HepG2 (cell line): ENCODE results near the gene BMP2K. TPM values are rescaled to one million over a fixed set of nuclear protein-coding genes. Genes with fewer than 3 reads are reported as not detected.

Experiments used
- AGO1 ChIP-seq: fragments of 200-400 bp; formaldehyde crosslinking; IDR thresholded peaks from 2 replicates; pipeline ENCODE4 v1.6.1; 2017; ENCODE audit warnings: mild to moderate bottlenecking, low read depth, low read length, moderate library complexity; ENCODE audit not compliant: poor library complexity, severe bottlenecking
- JUND ChIP-seq: sonication (generic); formaldehyde crosslinking; IDR thresholded peaks from 2 replicates; pipeline ENCODE4 v1.8.0; 2022; ENCODE audit warnings: mild to moderate bottlenecking, missing genetic modification reagents
- KDM4B ChIP-seq: sonication (generic); formaldehyde crosslinking; IDR thresholded peaks from 2 replicates; pipeline ENCODE4 v1.4.0; 2020; ENCODE audit warnings: missing genetic modification reagents
- REPIN1 ChIP-seq: sonication (generic); formaldehyde crosslinking; IDR thresholded peaks from 2 replicates; pipeline ENCODE4 v1.8.0; 2022; ENCODE audit warnings: missing genetic modification reagents, low read depth, mild to moderate bottlenecking, borderline replicate concordance
- REST ChIP-seq, 2 experiments: IDR thresholded peaks; 2 replicates each; pipeline ENCODE4 v1.6.1; 2011 to 2012; ENCODE audit warnings: low read length in 2 of 2, borderline replicate concordance in 1 of 2, low read depth in 1 of 2, mild to moderate bottlenecking in 1 of 2, moderate library complexity in 1 of 2
- TERF1 ChIP-seq: sonication (generic); formaldehyde crosslinking; IDR thresholded peaks from 2 replicates; pipeline ENCODE4 v1.8.0; 2022; ENCODE audit warnings: mild to moderate bottlenecking, missing genetic modification reagents, moderate library complexity
- ZNF543 ChIP-seq: sonication (generic); formaldehyde crosslinking; IDR thresholded peaks from 2 replicates; pipeline ENCODE4 v1.4.0; 2020; ENCODE audit warnings: mild to moderate bottlenecking, missing genetic modification reagents
- ZNF773 ChIP-seq: sonication (generic); formaldehyde crosslinking; IDR thresholded peaks from 2 replicates; pipeline ENCODE4 v1.4.0; 2020; ENCODE audit warnings: missing genetic modification reagents, borderline replicate concordance
- ZNF816 ChIP-seq: sonication (generic); formaldehyde crosslinking; IDR thresholded peaks from 2 replicates; pipeline ENCODE4 v1.8.0; 2022; ENCODE audit warnings: missing genetic modification reagents, mild to moderate bottlenecking, borderline replicate concordance
- polyA plus RNA-seq, 8 experiments: library from polyadenylated mRNA; depleted of rRNA in 3 of 8; stranded (reverse) in 7 of 8; unstranded in 1 of 8; fragments of >200 nt; fragmentation: Illumina TruSeq in 4 of 8; extraction: Trizol in 4 of 8; gene quantifications; 2 replicates each; pipeline versions ENCODE4 v1.2.1 to v1.2.3, GENCODE V29; 2011 to 2016; ENCODE audit warnings: low read depth in 4 of 8, missing spikeins in 1 of 8, mixed read lengths in 1 of 8; ENCODE audit not compliant: insufficient read depth in 1 of 8
- total RNA-seq, 5 experiments: library from RNA; depleted of rRNA; stranded (reverse); fragments of >200 nt; fragmentation: Illumina TruSeq; extraction: Trizol; gene quantifications; 2 replicates each; pipeline ENCODE4 v1.2.3, GENCODE V29; 2016; ENCODE audit warnings: low read depth in 1 of 5
- TF ChIP-seq, protein P1 (sequence below): sonication (generic); formaldehyde crosslinking; IDR thresholded peaks from 2 replicates; pipeline ENCODE4 v1.4.0; 2020; ENCODE audit warnings: missing genetic modification reagents
- TF ChIP-seq, protein P2 (sequence below): sonication (generic); formaldehyde crosslinking; IDR thresholded peaks from 2 replicates; pipeline ENCODE4 v1.5.0; 2020; ENCODE audit warnings: mild to moderate bottlenecking, missing genetic modification reagents, borderline replicate concordance

Gene BMP2K
- total and polyA plus RNA-seq, 2 of the 13 experiments (the other 11 are each of a cell fraction or from before 2014, with no cell fraction given), result 8.6 to 15.2 TPM

DNA sequence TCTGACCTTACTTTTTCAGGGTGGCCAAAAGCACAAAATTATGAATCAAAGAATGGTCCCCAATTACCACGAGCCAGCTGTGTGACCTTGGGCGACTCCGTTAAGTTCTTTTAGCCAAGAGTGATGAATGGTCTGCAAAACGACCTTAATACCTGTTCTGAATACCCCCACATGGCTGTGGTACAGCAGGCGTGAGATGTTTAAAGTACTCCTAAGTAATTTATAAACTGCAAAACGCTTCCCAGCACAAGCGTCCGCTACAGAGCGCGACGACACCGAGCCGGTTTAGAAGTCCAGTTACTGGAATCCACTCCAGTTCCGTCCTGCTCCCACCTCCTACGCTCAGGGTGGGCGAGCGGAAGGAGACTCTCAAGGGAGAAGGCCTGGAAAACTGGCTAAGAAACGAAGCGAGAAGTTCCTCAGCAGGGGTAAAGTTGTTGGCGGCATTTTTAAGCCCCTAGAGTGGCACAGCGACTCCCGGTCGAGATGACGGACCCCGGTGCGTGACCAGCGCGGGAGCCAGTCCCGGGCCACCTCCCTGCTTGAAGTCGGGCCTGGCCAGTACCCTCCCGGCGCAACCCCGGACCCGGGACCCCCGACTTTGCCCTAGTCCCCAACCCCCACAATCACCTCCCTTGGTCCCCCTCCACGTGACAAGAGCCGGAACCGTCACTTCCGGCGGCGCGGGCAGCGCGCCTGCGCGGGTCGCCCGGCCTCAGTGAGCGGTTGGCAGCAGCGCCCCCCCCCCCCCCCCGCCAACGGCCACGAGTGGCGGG lies 659 bp upstream of the BMP2K start (continued):
- TF ChIP-seq ZNF543 (CRISPR knock-in tag) (no peak), ZNF773 (CRISPR knock-in tag) (no peak), ZNF816 (CRISPR knock-in tag) (no peak; the same call in 1 of the 2 replicates), REPIN1 (CRISPR knock-in tag) (peak; percentile 17; the same call in 1 of the 2 replicates), TERF1 (CRISPR knock-in tag) (no peak), KDM4B (0 out of 2 replicates have a peak, but pooled peaks have one; percentile 34), AGO1 (no peak), JUND (CRISPR knock-in tag) (no peak), REST (IDR thresholded peaks at IDR 0.05; ENCODE audit: borderline replicate concordance in 1 of 2, low read depth in 1 of 2, low read length in 2 of 2) (peak in 1 of 2 experiments; percentile 32; a peak in 1 of 4 replicates)
- TF ChIP-seq, protein P1, sequence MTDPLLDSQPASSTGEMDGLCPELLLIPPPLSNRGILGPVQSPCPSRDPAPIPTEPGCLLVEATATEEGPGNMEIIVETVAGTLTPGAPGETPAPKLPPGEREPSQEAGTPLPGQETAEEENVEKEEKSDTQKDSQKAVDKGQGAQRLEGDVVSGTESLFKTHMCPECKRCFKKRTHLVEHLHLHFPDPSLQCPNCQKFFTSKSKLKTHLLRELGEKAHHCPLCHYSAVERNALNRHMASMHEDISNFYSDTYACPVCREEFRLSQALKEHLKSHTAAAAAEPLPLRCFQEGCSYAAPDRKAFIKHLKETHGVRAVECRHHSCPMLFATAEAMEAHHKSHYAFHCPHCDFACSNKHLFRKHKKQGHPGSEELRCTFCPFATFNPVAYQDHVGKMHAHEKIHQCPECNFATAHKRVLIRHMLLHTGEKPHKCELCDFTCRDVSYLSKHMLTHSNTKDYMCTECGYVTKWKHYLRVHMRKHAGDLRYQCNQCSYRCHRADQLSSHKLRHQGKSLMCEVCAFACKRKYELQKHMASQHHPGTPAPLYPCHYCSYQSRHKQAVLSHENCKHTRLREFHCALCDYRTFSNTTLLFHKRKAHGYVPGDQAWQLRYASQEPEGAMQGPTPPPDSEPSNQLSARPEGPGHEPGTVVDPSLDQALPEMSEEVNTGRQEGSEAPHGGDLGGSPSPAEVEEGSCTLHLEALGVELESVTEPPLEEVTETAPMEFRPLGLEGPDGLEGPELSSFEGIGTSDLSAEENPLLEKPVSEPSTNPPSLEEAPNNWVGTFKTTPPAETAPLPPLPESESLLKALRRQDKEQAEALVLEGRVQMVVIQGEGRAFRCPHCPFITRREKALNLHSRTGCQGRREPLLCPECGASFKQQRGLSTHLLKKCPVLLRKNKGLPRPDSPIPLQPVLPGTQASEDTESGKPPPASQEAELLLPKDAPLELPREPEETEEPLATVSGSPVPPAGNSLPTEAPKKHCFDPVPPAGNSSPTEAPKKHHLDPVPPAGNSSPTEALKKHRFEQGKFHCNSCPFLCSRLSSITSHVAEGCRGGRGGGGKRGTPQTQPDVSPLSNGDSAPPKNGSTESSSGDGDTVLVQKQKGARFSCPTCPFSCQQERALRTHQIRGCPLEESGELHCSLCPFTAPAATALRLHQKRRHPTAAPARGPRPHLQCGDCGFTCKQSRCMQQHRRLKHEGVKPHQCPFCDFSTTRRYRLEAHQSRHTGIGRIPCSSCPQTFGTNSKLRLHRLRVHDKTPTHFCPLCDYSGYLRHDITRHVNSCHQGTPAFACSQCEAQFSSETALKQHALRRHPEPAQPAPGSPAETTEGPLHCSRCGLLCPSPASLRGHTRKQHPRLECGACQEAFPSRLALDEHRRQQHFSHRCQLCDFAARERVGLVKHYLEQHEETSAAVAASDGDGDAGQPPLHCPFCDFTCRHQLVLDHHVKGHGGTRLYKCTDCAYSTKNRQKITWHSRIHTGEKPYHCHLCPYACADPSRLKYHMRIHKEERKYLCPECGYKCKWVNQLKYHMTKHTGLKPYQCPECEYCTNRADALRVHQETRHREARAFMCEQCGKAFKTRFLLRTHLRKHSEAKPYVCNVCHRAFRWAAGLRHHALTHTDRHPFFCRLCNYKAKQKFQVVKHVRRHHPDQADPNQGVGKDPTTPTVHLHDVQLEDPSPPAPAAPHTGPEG (CRISPR knock-in tag), result peak; percentile 86
- TF ChIP-seq, protein P2, sequence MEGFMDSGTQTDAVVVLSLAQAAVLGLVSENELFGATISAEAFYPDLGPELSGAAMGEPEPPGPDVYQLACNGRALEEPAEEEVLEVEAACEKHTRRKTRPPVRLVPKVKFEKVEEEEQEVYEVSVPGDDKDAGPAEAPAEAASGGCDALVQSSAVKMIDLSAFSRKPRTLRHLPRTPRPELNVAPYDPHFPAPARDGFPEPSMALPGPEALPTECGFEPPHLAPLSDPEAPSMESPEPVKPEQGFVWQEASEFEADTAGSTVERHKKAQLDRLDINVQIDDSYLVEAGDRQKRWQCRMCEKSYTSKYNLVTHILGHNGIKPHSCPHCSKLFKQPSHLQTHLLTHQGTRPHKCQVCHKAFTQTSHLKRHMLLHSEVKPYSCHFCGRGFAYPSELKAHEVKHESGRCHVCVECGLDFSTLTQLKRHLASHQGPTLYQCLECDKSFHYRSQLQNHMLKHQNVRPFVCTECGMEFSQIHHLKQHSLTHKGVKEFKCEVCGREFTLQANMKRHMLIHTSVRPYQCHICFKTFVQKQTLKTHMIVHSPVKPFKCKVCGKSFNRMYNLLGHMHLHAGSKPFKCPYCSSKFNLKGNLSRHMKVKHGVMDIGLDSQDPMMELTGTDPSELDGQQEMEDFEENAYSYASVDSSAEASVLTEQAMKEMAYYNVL (CRISPR knock-in tag), result no peak
